OCI-LY7 (cell line): ENCODE data around the gene SLC25A11. TPM values are rescaled to one million over a fixed set of nuclear protein-coding genes. Genes with fewer than 3 reads are reported as not detected.

Experiments used
- BruUV-seq: library from RNA; stranded (reverse); fragments of 400-500 nt; replicated peaks from 2 replicates; lab custom pipeline; 2021; lab: Mats Ljungman, UMichigan
- CTCF ChIA-PET: fragments of 300-600 bp; sonication (Branson Sonifier 250); formaldehyde crosslinking; loops from one replicate; lab custom pipeline; 2022; ENCODE audit warnings: antibody characterized with exemption; ENCODE audit not compliant: unreplicated experiment; lab: Charles Lee
- POLR2A ChIA-PET: fragments of 300-600 bp; sonication (Branson Sonifier 250); formaldehyde crosslinking; loops from one replicate; lab custom pipeline; 2022; ENCODE audit warnings: antibody characterized with exemption; lab: Charles Lee
- DNase-seq: peaks from one replicate; pipeline ENCODE4 v3.0.0-alpha.2; 2015; ENCODE audit warnings: low spot score
- H2AFZ ChIP-seq: fragments of 200-600 bp; sonication (generic), shearing (Covaris generic); 2 replicates; pipeline ENCODE4 v1.6.1; 2014; ENCODE audit warnings: mild to moderate bottlenecking, antibody characterized with exemption, low read length, moderate library complexity
- H3K27ac ChIP-seq: fragments of 200-600 bp; sonication (generic); 2 replicates; pipeline ENCODE4 v1.5.1; 2014; ENCODE audit warnings: mixed run types, low read depth, mild to moderate bottlenecking, moderate library complexity, low read length, inconsistent platforms; ENCODE audit not compliant: poor library complexity, severe bottlenecking
- H3K36me3 ChIP-seq: fragments of 200-600 bp; sonication (generic); 2 replicates; pipeline ENCODE4 v1.6.1; 2014; ENCODE audit warnings: mild to moderate bottlenecking, antibody characterized with exemption, low read length, moderate library complexity, mixed read lengths; ENCODE audit not compliant: insufficient read depth
- H3K4me1 ChIP-seq: fragments of 200-600 bp; sonication (generic); 2 replicates; pipeline ENCODE4 v1.5.1; 2014; ENCODE audit warnings: mild to moderate bottlenecking, low read length; ENCODE audit not compliant: insufficient read depth, poor library complexity, severe bottlenecking
- H3K4me2 ChIP-seq: fragments of 200-600 bp; sonication (generic); 2 replicates; pipeline ENCODE4 v1.6.1; 2014; ENCODE audit warnings: mild to moderate bottlenecking, low read length
- H3K4me3 ChIP-seq: fragments of 200-600 bp; sonication (generic); 2 replicates; pipeline ENCODE4 v1.5.1; 2014; ENCODE audit warnings: mild to moderate bottlenecking, low read depth, low read length; ENCODE audit not compliant: poor library complexity, severe bottlenecking
- H3K79me2 ChIP-seq: fragments of 200-600 bp; sonication (generic); 2 replicates; pipeline ENCODE4 v1.6.1; 2016; ENCODE audit warnings: low read depth, mild to moderate bottlenecking, low read length, moderate library complexity, mixed read lengths; ENCODE audit not compliant: insufficient read depth
- H3K9me2 ChIP-seq: fragments of 200-600 bp; sonication (generic); 2 replicates; pipeline ENCODE4 v1.6.1; 2016; ENCODE audit warnings: mild to moderate bottlenecking, low read length, mixed read lengths; ENCODE audit not compliant: insufficient read depth
- H3K9me3 ChIP-seq: fragments of 200-600 bp; sonication (generic); 2 replicates; pipeline ENCODE4 v1.6.1; 2014; ENCODE audit warnings: mild to moderate bottlenecking, mixed run types, low read length, mixed read lengths
- H4K20me1 ChIP-seq: fragments of 200-600 bp; sonication (generic); 2 replicates; pipeline ENCODE4 v1.6.1; 2014; ENCODE audit warnings: mild to moderate bottlenecking, antibody characterized with exemption, low read length, moderate library complexity, mixed read lengths; ENCODE audit not compliant: insufficient read depth
- EZH2phosphoT487 ChIP-seq: fragments of 200-600 bp; sonication (generic); IDR thresholded peaks from 2 replicates; pipeline ENCODE4 v1.6.1; 2018; ENCODE audit warnings: low read depth, borderline replicate concordance, mild to moderate bottlenecking, mixed run types, antibody characterized with exemption, low read length, moderate library complexity, mixed read lengths
- intact Hi-C: fragments of 100-400 bp; cut with micrococcal nuclease; formaldehyde crosslinking; loops from one replicate; pipeline ENCODE4 v1.10.0; 2022; ENCODE audit not compliant: unreplicated experiment
- total RNA-seq, 2 experiments: library from RNA; depleted of rRNA in 1 of 2; stranded (reverse); fragments of >200 nt in 1 of 2; shearing (Covaris generic) in 1 of 2; gene quantifications; 2 replicates each; pipeline ENCODE4 v1.2.3, GENCODE V29; 2014 to 2022
- TF ChIP-seq, protein P1 (sequence below): fragments of 200-600 bp; sonication (generic); conservative IDR thresholded peaks from 2 replicates; pipeline ENCODE4 v1.5.1; 2014; ENCODE audit warnings: mild to moderate bottlenecking, antibody characterized with exemption, low read length, moderate library complexity, mixed read lengths

Gene SLC25A11
- total RNA-seq, 2 experiments from 2014 or later, result 68.2 to 80.6 TPM

DNA sequence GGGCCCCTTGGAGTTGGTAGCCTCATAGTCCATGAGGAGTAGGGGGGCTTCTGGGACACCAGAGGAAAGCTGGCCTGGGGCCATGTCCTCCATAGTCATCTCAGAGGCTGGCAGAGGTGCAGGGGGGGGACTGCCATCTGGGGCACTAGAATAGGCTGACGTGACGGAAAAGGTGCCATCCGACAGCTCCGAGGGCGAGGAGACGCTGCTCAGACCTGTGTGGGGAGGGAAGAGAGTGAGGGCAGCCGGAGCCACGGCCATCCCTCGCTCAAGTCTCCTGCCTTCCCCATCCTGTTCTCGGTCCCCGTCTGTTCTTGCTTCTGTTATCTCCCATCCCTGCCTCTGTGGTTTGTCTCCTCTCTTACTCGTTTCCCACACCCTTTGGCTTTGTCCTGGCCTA lies 32.5 kb upstream of the SLC25A11 start:
- H3K4me2 ChIP-seq, result no peak overlapping the region
- ChIA-PET POLR2A (no interaction called here), CTCF (no interaction called here)
- intact Hi-C loops, result no loop called here
- DNase-seq, result no peak
- H3K9me3 ChIP-seq, result no peaks in the 10 kb centered on the region
- H3K36me3 ChIP-seq, result peaks cover 32% of the 10 kb centered on the region
- peaks cover 14% of the 10 kb centered on the region for H3K4me1 ChIP-seq
- peaks cover 8% of the 10 kb centered on the region; the same call in 1 of the 2 replicates for H3K79me2 ChIP-seq
- H2AFZ ChIP-seq, result no peak overlapping the region
- no peaks in the 10 kb centered on the region for H4K20me1 ChIP-seq
- H3K9me2 ChIP-seq, result no peaks in the 10 kb centered on the region
- BruUV-seq, result no TSS peak
- H3K27ac ChIP-seq, result no peak overlapping the region
- TF ChIP-seq, protein P1, sequence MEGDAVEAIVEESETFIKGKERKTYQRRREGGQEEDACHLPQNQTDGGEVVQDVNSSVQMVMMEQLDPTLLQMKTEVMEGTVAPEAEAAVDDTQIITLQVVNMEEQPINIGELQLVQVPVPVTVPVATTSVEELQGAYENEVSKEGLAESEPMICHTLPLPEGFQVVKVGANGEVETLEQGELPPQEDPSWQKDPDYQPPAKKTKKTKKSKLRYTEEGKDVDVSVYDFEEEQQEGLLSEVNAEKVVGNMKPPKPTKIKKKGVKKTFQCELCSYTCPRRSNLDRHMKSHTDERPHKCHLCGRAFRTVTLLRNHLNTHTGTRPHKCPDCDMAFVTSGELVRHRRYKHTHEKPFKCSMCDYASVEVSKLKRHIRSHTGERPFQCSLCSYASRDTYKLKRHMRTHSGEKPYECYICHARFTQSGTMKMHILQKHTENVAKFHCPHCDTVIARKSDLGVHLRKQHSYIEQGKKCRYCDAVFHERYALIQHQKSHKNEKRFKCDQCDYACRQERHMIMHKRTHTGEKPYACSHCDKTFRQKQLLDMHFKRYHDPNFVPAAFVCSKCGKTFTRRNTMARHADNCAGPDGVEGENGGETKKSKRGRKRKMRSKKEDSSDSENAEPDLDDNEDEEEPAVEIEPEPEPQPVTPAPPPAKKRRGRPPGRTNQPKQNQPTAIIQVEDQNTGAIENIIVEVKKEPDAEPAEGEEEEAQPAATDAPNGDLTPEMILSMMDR, result no peak
- no peak for TF ChIP-seq EZH2phosphoT487
- no peak overlapping the region for H3K4me3 ChIP-seq

DNA sequence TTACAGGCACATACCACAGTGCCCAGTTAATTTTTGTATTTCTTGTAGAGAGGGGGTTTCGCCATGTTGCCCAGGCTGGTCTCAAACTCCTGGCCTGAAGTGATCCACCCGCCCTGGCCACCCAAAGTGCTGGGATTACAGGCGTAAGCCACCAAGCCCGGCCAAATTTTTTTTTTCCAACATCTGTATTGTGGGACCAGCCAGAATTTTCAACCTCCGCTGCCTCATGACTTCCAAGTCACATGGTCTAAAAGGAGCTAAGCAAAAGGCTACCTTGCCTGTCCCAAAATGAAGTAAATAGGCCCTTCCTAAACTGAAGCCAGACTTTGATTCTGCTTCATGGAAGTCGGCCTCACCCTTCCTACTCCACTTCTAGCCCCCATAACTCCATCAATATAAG lies 32.0 kb upstream of the SLC25A11 start:
- TF ChIP-seq, protein P1, result no peak
- no peak for TF ChIP-seq EZH2phosphoT487
- Histone ChIP-seq H3K4me2 (no peak overlapping the region), H3K4me1 (peaks cover 14% of the 10 kb centered on the region), H3K4me3 (no peak overlapping the region), H3K9me3 (no peaks in the 10 kb centered on the region), H4K20me1 (no peaks in the 10 kb centered on the region), H3K36me3 (peaks cover 28% of the 10 kb centered on the region), H2AFZ (no peak overlapping the region), H3K9me2 (no peaks in the 10 kb centered on the region), H3K27ac (no peak overlapping the region), H3K79me2 (peaks cover 8% of the 10 kb centered on the region; the same call in 1 of the 2 replicates)
- DNase-seq, result no peak
- no TSS peak for BruUV-seq
- POLR2A ChIA-PET, result no interaction called here
- CTCF ChIA-PET, result no interaction called here
- intact Hi-C loops, result no loop called here

DNA sequence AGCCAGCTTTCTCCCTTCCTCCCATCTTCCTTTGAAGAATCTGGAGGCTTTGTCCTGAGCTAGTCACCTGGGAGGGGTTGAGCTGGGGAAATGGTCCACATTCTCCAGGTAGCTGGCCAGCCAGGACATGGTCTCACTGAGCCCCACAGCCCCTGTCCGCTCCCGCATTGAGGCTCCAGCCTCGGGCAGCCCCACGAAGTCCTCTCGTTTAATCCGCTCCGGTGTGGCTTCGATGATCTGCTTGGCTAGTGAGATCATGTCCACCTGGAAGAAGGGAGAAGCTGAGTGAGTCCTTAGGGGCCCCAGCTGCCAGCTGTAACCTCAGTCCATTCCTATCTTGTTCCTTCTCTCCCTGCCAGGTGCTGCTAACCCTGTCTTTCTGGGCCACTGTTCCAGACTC lies 30.4 kb upstream of the SLC25A11 start:
- Histone ChIP-seq H3K79me2 (peaks cover 22% of the 10 kb centered on the region; the same call in 1 of the 2 replicates), H3K27ac (no peak overlapping the region), H3K9me3 (no peaks in the 10 kb centered on the region), H3K9me2 (no peaks in the 10 kb centered on the region), H4K20me1 (no peaks in the 10 kb centered on the region), H3K4me2 (no peak overlapping the region), H3K4me1 (peaks cover 23% of the 10 kb centered on the region), H3K36me3 (peaks cover 29% of the 10 kb centered on the region), H3K4me3 (no peak overlapping the region), H2AFZ (no peak overlapping the region)
- ChIA-PET CTCF (interaction anchor here (0.5 kb wide), 1 partner anchor 77 kb away, joined by 3 read pairs; no protein-coding TSS in a partner anchor), POLR2A (interaction anchor here (0.7 to 6.0 kb wide), 2 partner anchors 18 to 66 kb away, joined by 3 to 51 read pairs; partner anchors contain the start of gene ENO3)
- TF ChIP-seq, protein P1, result no peak
- TF ChIP-seq EZH2phosphoT487, result no peak
- intact Hi-C loops, result no loop called here
- DNase-seq, result no peak
- no TSS peak for BruUV-seq
